GM12878 (cell line): Measurements from ENCODE around the gene H1-8. TPM values are rescaled to one million over a fixed set of nuclear protein-coding genes. Genes with fewer than 3 reads are reported as not detected.

Source experiments
- ATAC-seq: fragments of 200-7000 bp; cut with Tn5 transposase; 3 replicates; pipeline ENCODE4 v1.9.1; 2020; ENCODE audit warnings: mild to moderate bottlenecking, moderate library complexity
- BruUV-seq: library from RNA; stranded (reverse); fragments of 400-500 nt; replicated peaks from 2 replicates; lab custom pipeline; 2021; lab: Mats Ljungman, UMichigan
- CTCF ChIA-PET: fragments of 300-600 bp; sonication (Branson Sonifier 250); formaldehyde crosslinking; extraction: SDS; loops from one replicate; lab custom pipeline; 2021; ENCODE audit warnings: inconsistent platforms; lab: Yijun Ruan, JAX
- POLR2A ChIA-PET: fragments of 350-600 bp; formaldehyde crosslinking; extraction: SDS; loops from one replicate; lab custom pipeline; 2021; ENCODE audit warnings: inconsistent platforms; lab: Charles Lee
- RAD21 ChIA-PET: fragments of 300-600 bp; sonication (Branson Sonifier 250); formaldehyde crosslinking; loops from one replicate; lab custom pipeline; 2023; ENCODE audit warnings: antibody characterized with exemption; ENCODE audit not compliant: unreplicated experiment; lab: Charles Lee
- SMC1A ChIA-PET: fragments of 300-600 bp; sonication (Branson Sonifier 250); formaldehyde crosslinking; loops from one replicate; lab custom pipeline; 2023; ENCODE audit not compliant: unreplicated experiment, uncharacterized antibody; lab: Charles Lee
- DNase-seq: peaks from one replicate; pipeline ENCODE4 v3.0.0-alpha.2; 2011; ENCODE audit warnings: low read depth, low spot score
- FAIRE-seq: peaks from 3 replicates; lab custom pipeline; 2011; peaks lifted over from hg19 to GRCh38; lab: Jason Lieb, UNC
- H2AFZ ChIP-seq: 2 replicates; pipeline ENCODE4 v1.6.0; 2011; ENCODE audit warnings: low read depth, low read length, control low read depth; ENCODE audit not compliant: control insufficient read depth
- H3K27ac ChIP-seq: 2 replicates; pipeline ENCODE4 v1.5.1; 2011; ENCODE audit warnings: control low read depth; ENCODE audit not compliant: control insufficient read depth, insufficient read depth
- H3K27me3 ChIP-seq, 2 experiments: replicated peaks in 1 of 2; 2 replicates each; pipeline versions ENCODE4 v1.6.0 to v1.6.1; 2011; ENCODE audit warnings: low read length in 1 of 2; ENCODE audit not compliant: control insufficient read depth in 2 of 2, insufficient read depth in 2 of 2
- H3K36me3 ChIP-seq, 2 experiments: 2 replicates each; pipeline ENCODE4 v1.5.1; 2011; ENCODE audit warnings: low read length in 1 of 2; ENCODE audit not compliant: control insufficient read depth in 2 of 2, insufficient read depth in 2 of 2
- H3K4me1 ChIP-seq: 2 replicates; pipeline ENCODE4 v1.6.1; 2011; ENCODE audit warnings: mild to moderate bottlenecking, low read length, moderate library complexity, mixed read lengths; ENCODE audit not compliant: control insufficient read depth, insufficient read depth
- H3K4me2 ChIP-seq: 2 replicates; pipeline ENCODE4 v1.6.0; 2011; ENCODE audit warnings: control low read depth; ENCODE audit not compliant: control insufficient read depth, insufficient read depth
- H3K4me3 ChIP-seq: fragments of 200-600 bp; sonication (generic); 2 replicates; pipeline ENCODE4 v1.5.1; 2016
- H3K79me2 ChIP-seq: 2 replicates; pipeline ENCODE4 v1.6.0; 2011; ENCODE audit warnings: low read length; ENCODE audit not compliant: control insufficient read depth, insufficient read depth
- H3K9ac ChIP-seq: 2 replicates; pipeline ENCODE4 v1.8.0; 2011; ENCODE audit warnings: low read length, control low read depth, mixed read lengths; ENCODE audit not compliant: control insufficient read depth, insufficient read depth
- H3K9me3 ChIP-seq: replicated peaks from 3 replicates; pipeline ENCODE4 v1.5.1; 2011; ENCODE audit warnings: mild to moderate bottlenecking, low read length; ENCODE audit not compliant: control insufficient read depth, insufficient read depth
- H4K20me1 ChIP-seq: 2 replicates; pipeline ENCODE4 v1.6.0; 2011; ENCODE audit not compliant: control insufficient read depth, insufficient read depth
- E2F4 ChIP-seq: IDR thresholded peaks from 2 replicates; pipeline ENCODE4 v1.6.1; 2012; ENCODE audit warnings: low read depth, low read length, improper control_type of control experiment
- E2F8 ChIP-seq: fragments of 450-650 bp; IDR thresholded peaks from 2 replicates; pipeline ENCODE4 v1.6.1; 2018; ENCODE audit warnings: mild to moderate bottlenecking, low read depth, moderate library complexity; ENCODE audit not compliant: partially characterized antibody
- ETV6 ChIP-seq, 2 experiments: fragments of 450-650 bp in 1 of 2; IDR thresholded peaks in 1 of 2; conservative IDR thresholded peaks in 1 of 2; 2 replicates each; pipeline ENCODE4 v1.6.1; 2014; ENCODE audit warnings: antibody characterized with exemption in 1 of 2, borderline replicate concordance in 1 of 2, low read depth in 1 of 2, mild to moderate bottlenecking in 1 of 2, moderate library complexity in 1 of 2
- IRF5 ChIP-seq: fragments of 450-650 bp; IDR thresholded peaks from 2 replicates; pipeline ENCODE4 v1.6.1; 2017; ENCODE audit warnings: borderline replicate concordance
- POLR2AphosphoS5 ChIP-seq: IDR thresholded peaks from 2 replicates; pipeline ENCODE4 v1.6.1; 2011; ENCODE audit warnings: mild to moderate bottlenecking, low read length, inconsistent platforms
- RBBP5 ChIP-seq: fragments of 200-600 bp; sonication (generic); conservative IDR thresholded peaks from 2 replicates; pipeline ENCODE4 v1.6.1; 2016
- RCOR1 ChIP-seq: conservative IDR thresholded peaks from 2 replicates; pipeline ENCODE4 v1.6.1; 2012; ENCODE audit warnings: low read depth, low read length, improper control_type of control experiment
- RUNX3 ChIP-seq: IDR thresholded peaks from 2 replicates; pipeline ENCODE4 v1.6.1; 2012; ENCODE audit warnings: low read length, inconsistent platforms
- SIN3A ChIP-seq: IDR thresholded peaks from 2 replicates; pipeline ENCODE4 v1.6.1; 2012; ENCODE audit warnings: low read depth, low read length, improper control_type of control experiment
- TCF3 ChIP-seq: IDR thresholded peaks from 2 replicates; pipeline ENCODE4 v1.6.1; 2012; ENCODE audit warnings: low read depth, mild to moderate bottlenecking, low read length, borderline replicate concordance; ENCODE audit not compliant: insufficient read depth
- ZBTB33 ChIP-seq: fragments of 450-650 bp; IDR thresholded peaks from 2 replicates; pipeline ENCODE4 v1.6.1; 2017; ENCODE audit warnings: mild to moderate bottlenecking
- WGBS: methylation state at CpG from one replicate; pipeline ENCODE4 v1.1.6; 2016; ENCODE audit warnings: low lambda C conversion rate; ENCODE audit not compliant: insufficient replicate concordance, insufficient coverage; ENCODE audit errors: missing lambda C conversion rate; 5-methylcytosine and 5-hydroxymethylcytosine counted together
- in situ Hi-C: fragments of 300-500 bp; cut with MboI; formaldehyde crosslinking; loops from 9 replicates; pipeline ENCODE4 v1.14.3; 2018; ENCODE audit warnings: mixed read lengths
- intact Hi-C: fragments of 100-400 bp; cut with micrococcal nuclease; formaldehyde crosslinking; loops from one replicate; pipeline ENCODE4 v1.14.2; 2022; ENCODE audit not compliant: unreplicated experiment
- polyA plus RNA-seq, 11 experiments: library from polyadenylated mRNA; depleted of rRNA in 4 of 11; unstranded in 6 of 11; stranded (reverse) in 5 of 11; fragments of >200 nt; fragmentation: Nextera tagmentation in 4 of 11; fragmentation: Illumina TruSeq in 1 of 11; extraction: Ambion mirVana in 4 of 11; extraction: Trizol in 1 of 11; gene quantifications; 1 replicate in 1 of 11; 2 replicates in 10 of 11; pipeline versions ENCODE4 v1.2.1 to v1.2.3, GENCODE V29; 2011 to 2016; ENCODE audit warnings: inconsistent platforms in 2 of 11, missing spikeins in 2 of 11, low read depth in 1 of 11
- total RNA-seq, 4 experiments: library from RNA; depleted of rRNA in 3 of 4; stranded (reverse); fragments of >200 nt in 3 of 4; fragmentation: Illumina TruSeq in 1 of 4; extraction: Trizol in 1 of 4; gene quantifications; 2 replicates each; pipeline versions ENCODE4 v1.2.1 to v1.2.3, GENCODE V29; 2013 to 2021

Gene H1-8
- total and polyA plus RNA-seq, 10 of the 15 experiments (the other 5 are each of a cell fraction or from before 2014, with no cell fraction given), result not detected

- 41% methylated on average over 17 of the region's 17 CpGs for WGBS
- no TSS peak for BruUV-seq
- ChIA-PET CTCF (no interaction called here), SMC1A (no interaction called here), RAD21 (no interaction called here), POLR2A (no interaction called here)
- no peaks in the 10 kb centered on the region for H3K36me3 ChIP-seq
- ATAC-seq, result no peak
- in situ Hi-C loops, result no loop called here
- no peaks in the 10 kb centered on the region for H3K4me1 ChIP-seq
- DNase-seq, result no peak
- no peaks in the 10 kb centered on the region for H3K9me3 ChIP-seq
- no peak overlapping the region for H2AFZ ChIP-seq
- H3K27ac ChIP-seq, result no peak overlapping the region
- H3K4me2 ChIP-seq, result no peak overlapping the region
- FAIRE-seq, result no peak
- no peak for TF ChIP-seq RBBP5
- no peak for TF ChIP-seq SIN3A
- no peak for TF ChIP-seq E2F8
- TF ChIP-seq RUNX3, result no peak
- TF ChIP-seq RCOR1, result no peak
- no peak for TF ChIP-seq POLR2AphosphoS5
- no peak for TF ChIP-seq TCF3
- no peak for TF ChIP-seq E2F4
- no peak for TF ChIP-seq ETV6 (conservative IDR thresholded peaks at IDR 0.05 in 1 of 2, IDR thresholded peaks at IDR 0.05 in 1 of 2; ENCODE audit: borderline replicate concordance in 1 of 2, low read depth in 1 of 2)
- TF ChIP-seq ZBTB33, result no peak
- TF ChIP-seq IRF5, result no peak
- H3K79me2 ChIP-seq, result no peaks in the 10 kb centered on the region
- intact Hi-C loops, result no loop called here
- no peak overlapping the region for H3K9ac ChIP-seq
- no peaks in the 10 kb centered on the region for H4K20me1 ChIP-seq
- no peaks in the 10 kb centered on the region for H3K27me3 ChIP-seq
- no peak overlapping the region for H3K4me3 ChIP-seq
These were observed 43.9 kb downstream of the H1-8 start for GRCh38 chr3:129586746-129587430.
